ENCODE results near the gene UACA. TPM values are rescaled to one million over a fixed set of nuclear protein-coding genes. Genes with fewer than 3 reads are reported as not detected.

The UACA gene
- total and polyA plus RNA-seq, 2 of the 8 experiments (the other 6 are each of a cell fraction or from before 2014, with no cell fraction given), result 28.6 to 38.9 TPM

- TF ChIP-seq JUN (IDR thresholded peaks at IDR 0.05; ENCODE audit: low read depth, low read length) (no peak), CREB1 (IDR thresholded peaks at IDR 0.05) (no peak)
These were observed 11.1 kb downstream of the UACA start (continued) for GRCh38 chr15:70752193-70752635.
